Omental fat pad (tissue), 4 donors: ENCODE results near the gene COL6A1. TPM values are rescaled to one million over a fixed set of nuclear protein-coding genes. Genes with fewer than 3 reads are reported as not detected.

Experiments used
- ATAC-seq: fragments of 150-250 bp; one replicate; pipeline ENCODE4 v1.9.1; 2016; ENCODE audit warnings: mild to moderate bottlenecking, moderate library complexity; ENCODE audit not compliant: low FRiP score
- DNase-seq: peaks from one replicate; pipeline ENCODE4 v3.0.0-alpha.2; 2019; ENCODE audit warnings: low spot score
- CTCF ChIP-seq, 3 donors: fragments of 450-650 bp; IDR thresholded peaks; one replicate each; pipeline ENCODE4 v1.5.1; 2016 to 2017; ENCODE audit warnings: antibody characterized with exemption in 3 of 3, mild to moderate bottlenecking in 3 of 3, moderate library complexity in 2 of 3
- total RNA-seq, 4 donors: library from RNA; depleted of rRNA; stranded (reverse); fragments of >200 nt; gene quantifications; one replicate each; pipeline ENCODE4 v1.1.0, GENCODE V29; 2016

The COL6A1 gene, protein sequence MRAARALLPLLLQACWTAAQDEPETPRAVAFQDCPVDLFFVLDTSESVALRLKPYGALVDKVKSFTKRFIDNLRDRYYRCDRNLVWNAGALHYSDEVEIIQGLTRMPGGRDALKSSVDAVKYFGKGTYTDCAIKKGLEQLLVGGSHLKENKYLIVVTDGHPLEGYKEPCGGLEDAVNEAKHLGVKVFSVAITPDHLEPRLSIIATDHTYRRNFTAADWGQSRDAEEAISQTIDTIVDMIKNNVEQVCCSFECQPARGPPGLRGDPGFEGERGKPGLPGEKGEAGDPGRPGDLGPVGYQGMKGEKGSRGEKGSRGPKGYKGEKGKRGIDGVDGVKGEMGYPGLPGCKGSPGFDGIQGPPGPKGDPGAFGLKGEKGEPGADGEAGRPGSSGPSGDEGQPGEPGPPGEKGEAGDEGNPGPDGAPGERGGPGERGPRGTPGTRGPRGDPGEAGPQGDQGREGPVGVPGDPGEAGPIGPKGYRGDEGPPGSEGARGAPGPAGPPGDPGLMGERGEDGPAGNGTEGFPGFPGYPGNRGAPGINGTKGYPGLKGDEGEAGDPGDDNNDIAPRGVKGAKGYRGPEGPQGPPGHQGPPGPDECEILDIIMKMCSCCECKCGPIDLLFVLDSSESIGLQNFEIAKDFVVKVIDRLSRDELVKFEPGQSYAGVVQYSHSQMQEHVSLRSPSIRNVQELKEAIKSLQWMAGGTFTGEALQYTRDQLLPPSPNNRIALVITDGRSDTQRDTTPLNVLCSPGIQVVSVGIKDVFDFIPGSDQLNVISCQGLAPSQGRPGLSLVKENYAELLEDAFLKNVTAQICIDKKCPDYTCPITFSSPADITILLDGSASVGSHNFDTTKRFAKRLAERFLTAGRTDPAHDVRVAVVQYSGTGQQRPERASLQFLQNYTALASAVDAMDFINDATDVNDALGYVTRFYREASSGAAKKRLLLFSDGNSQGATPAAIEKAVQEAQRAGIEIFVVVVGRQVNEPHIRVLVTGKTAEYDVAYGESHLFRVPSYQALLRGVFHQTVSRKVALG
- total RNA-seq: 1,000 to 10,000 TPM in 1 of 4 donors, 100 to 1,000 TPM in 3; 410 to 1,024 (median 521) TPM

GRCh38 chr21:45981151-45982091 is at the start of gene COL6A1:
TSS of gene COL6A1 (plus strand) at chr21:45981770. CDS start at chr21:45981851, 81 bp downstream.
- DNase-seq (no peak), ATAC-seq (peak; percentile 71)
- no peak for TF ChIP-seq CTCF (IDR thresholded peaks at IDR 0.05)

DNA sequence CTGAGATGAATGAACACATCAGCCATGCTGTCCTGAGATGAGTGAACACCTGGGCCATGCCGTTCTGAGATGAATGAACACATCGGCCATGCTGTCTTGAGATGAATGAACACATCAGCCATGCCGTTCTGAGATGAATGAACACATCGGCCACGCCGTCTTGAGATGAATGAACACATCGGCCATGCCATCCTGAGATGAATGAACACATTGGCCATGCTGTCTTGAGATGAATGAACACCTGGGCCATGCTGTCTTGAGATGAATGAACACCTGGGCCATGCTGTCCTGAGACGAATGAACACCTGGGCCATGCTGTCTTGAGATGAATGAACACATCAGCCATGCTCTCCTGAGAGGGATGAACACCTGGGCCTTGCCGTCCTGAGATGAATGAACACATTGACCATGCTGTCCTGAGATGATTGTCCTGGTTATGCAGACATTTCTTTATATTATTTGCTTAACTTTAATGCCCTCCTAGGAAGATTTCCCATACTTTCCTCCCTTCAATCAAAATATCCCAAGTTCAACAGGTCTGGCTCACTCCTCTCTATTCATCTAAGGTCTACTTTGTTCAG is 48.6 kb upstream of the COL6A1 start:
- TF ChIP-seq CTCF (IDR thresholded peaks at IDR 0.05): no peak
- ATAC-seq (no peak), DNase-seq (no peak)

GRCh38 chr21:45934085-45934484 is 47.5 kb upstream of the COL6A1 start:
- ATAC-seq: no peak
- no peak for DNase-seq
- TF ChIP-seq CTCF (IDR thresholded peaks at IDR 0.05): no peak

- DNase-seq (no peak), ATAC-seq (no peak)
- no peak for TF ChIP-seq CTCF (IDR thresholded peaks at IDR 0.05)
Measured at GRCh38 chr21:45934554-45934953, 47.0 kb upstream of the COL6A1 start.

DNA sequence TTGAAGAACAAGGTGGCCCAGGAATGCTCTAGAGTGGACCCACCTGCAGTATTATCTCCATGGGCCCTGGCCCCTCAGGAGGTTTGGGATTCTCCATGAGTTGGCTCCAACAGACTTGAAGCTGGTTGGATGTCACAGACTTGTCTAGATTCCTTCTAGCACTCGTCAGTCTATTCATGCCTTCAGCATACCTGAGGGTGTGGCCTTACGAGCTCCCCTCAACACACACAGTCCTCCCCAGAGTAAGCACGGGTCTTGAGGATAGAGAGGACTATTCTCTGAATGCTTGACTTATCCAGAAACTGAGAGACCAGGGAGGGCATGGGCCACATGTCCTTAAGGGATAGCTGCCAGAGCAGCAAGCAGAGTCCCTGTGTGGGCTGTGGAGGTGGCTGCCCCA is 45.9 kb upstream of the COL6A1 start:
- no peak for ATAC-seq
- TF ChIP-seq CTCF (IDR thresholded peaks at IDR 0.05): no peak
- no peak for DNase-seq
